ELR (cell line): ENCODE data around the gene LRRC10B.

Source experiments
- DNase-seq: peaks from one replicate; pipeline ENCODE4 v3.0.0-alpha.2; 2015; ENCODE audit warnings: low read depth

LRRC10B gene

DNA sequence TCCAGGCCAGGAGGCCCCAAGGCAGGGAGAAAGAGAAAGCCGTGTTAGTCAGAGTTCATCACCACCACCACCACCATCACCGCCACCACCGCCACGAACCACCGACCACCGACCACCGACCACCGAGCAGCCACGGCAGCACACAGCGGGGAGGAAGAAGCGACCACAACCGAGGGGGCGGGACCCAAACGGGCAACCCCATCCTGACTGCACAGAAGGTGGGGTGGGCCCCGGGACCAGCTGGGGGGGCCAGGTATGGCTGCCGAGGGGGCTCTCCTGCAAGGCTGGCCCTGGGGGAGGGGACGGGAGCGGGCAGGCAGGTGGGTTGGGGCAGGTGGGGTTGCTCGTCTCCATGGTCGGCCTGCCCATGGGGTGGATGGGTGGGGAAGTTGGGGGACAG, 38.1 kb downstream of the LRRC10B start:
- DNase-seq, result no peak

DNA sequence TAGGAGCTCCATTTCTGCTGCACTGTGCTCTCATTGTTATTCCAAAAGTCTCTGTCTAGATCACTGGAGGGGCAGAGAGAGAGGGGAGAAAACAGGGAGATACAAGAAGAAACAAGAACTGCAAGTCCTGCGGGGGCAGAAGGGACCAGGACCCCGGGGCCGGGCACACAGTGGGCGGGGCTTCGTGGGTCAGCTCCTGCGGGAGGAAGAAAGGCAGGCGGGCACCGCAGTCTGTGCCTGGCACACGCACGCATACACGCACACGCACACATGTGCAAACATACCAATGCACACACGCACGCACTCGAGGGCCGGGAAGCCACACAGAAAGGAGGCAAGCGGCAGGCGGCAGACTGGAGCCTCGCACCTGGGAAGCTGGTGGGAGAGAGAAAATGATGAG, 38.7 kb downstream of the LRRC10B start:
- DNase-seq, result no peak

DNA sequence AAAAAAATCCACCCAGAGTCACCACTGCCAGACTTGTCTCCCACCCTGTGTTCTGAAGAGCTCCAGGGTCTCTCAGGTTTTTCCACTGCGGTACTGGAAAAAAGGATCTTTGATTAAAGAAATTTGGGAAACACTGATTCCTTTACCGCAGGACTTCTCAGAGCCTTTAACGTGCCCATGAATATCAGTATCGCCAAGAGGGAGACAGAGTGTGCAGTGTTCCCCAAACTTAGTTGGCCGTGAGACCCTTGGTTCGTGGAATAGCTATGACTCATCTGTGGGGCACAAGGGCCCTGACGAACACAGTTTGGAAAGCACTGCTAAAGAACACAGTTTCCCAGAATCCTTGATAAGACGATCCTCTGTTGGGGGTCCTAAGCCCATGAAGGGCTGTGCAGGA, 40.6 kb downstream of the LRRC10B start:
- no peak for DNase-seq

DNA sequence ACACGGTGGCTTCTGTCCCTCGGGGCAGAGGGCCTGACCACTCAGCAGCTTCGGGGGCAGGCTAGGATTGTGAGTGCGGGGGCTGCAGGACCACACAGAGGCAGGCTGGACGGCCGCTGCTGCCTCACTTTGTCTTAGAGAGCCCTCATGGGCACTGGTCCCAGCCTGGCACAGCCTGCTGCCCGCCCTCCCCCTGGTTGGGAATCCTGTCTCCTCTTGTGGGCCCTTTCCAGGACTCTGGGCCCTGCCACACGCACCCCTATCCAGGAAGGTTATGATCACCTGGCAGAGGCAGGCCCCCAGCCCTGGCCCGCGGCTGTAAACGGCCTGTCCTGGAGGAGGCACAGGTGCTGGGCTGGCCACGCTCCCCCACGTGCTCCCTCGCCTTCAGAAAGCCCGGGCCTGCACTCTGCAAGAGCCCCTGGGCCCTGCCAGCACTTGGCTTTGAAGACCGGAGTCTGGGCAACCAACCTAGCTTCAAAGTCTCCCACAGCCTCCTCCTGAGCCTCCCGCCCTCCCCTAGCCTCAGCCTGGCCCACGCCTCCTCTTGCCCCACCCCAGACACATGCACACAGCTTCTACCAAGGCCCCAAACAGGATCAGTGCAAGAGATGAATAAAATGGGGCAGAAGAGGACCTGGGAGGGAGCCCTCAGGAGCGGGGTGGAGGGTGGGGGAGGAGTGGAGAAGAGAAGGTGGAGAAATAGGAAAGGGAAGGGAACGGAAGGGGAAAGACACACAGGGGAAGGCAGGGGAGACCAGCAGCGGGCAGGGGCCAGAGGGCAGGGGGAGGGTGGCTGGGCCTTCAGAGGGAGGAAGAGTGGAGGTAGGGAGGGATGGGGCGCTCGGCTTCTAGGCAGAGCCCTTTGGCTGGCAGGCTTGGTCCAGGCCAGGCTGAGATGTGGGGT, 41.4 kb downstream of the LRRC10B start:
- no peak for DNase-seq

DNA sequence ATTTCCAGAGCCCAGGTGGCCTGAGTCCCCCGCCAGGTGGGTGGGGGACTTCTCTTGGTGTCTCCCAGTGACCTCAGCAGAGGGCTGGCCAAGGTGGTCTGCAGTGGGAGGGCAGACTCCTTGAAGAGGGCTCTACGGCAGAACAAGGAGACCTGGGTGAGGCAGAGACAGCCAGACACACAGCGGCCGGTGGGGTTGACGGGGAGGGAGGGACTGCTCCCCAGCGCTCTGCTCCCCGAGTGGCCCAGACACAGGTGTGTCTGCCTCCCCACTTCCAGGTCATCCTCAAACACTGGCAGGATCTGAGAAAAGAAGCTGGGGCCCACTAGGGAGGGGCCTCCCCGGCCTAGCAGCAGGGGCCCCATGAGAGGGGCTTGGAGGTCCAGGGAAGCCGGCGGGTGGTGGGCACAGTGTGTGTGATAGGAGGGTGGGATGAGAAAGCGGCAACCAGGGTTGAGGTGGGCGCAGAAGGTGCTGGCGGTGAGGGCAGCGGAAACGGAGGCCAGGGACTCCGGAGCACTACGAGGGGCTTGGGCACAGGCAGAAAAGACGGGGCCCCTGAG, 42.2 kb downstream of the LRRC10B start:
- no peak for DNase-seq

DNA sequence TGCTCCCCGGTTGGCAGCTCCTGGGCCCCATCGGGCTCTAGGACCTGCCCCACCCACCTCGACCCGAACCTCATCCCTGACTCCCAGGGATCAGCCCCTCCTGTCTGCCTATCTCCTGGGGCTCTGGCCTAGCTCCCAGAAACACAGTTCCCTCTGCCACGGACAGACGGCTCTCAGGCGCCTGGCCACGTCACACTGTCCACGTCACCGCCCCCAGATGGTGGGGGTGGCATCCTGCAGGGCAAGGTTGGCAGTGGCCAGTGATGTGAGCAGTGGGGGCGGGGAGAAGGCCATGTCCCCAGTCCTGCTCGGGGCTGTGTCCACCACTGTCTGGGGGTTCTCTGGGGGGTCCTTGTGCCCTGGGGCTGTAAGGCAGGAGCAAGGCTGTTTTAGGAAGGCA, 43.1 kb downstream of the LRRC10B start:
- DNase-seq, result peak; percentile 52

DNA sequence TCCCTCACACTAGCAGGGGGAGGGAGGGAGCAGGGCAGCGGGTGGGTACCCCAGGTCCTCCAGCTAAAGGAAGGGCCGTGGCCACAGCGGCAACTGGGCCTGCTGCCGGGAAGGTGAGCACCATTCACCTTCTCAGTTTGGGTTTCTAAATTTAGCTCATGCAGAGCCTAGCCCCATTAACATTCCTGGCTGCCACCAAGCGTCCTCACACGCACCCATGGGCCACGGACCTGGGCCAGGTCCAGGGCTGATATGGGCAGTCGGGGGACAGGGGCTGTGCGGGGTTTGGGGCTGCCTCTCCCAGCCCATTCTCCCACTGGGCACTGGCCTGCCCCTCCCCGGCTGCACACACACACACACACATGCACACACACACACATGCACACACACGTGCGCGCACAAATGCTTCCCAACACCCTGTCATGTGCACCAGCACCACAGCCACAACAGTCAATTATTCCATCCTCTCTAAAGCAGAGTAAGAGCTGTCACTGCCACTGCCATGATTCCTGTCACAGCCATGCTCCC, 43.6 kb downstream of the LRRC10B start:
- no peak for DNase-seq

DNA sequence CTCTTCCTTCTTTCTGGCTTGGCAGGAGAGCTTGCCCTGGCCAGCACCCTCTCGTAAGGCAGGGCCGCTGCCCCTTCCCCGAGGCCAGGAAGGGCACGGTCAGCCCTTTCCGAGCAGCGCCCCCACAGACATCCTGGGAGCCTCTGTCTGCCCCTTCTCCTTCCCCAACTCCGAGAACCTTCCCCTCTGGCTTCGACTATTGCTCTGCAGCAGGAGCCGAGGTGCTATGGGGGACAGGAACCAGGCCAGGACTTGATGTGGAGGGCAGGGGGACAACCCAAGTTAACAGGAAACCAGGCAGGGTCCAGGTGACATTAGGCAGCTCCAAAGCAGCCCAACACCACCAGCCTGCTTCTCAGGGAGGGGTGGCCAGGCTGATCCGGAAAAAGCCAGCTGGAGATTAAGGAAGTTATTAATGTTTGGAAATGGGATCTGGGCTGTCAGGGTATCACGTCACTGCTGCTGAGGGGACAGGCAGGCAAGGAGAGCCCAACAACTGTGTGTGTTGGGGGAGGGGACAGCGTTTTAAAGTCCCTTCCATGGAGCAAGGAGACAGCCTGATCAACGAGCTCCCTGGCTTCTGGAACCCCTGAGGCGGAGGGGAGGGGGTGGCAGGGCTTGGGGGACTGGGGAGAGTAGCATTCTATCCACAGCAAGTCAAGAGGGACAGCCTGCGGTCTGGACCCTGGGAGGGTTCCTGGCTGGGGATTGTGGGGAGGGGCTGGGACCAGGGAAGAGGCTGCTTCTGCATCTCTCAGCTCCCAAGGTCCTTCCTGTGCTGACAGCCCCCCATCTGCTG, 45.0 kb downstream of the LRRC10B start:
- DNase-seq, result no peak

DNA sequence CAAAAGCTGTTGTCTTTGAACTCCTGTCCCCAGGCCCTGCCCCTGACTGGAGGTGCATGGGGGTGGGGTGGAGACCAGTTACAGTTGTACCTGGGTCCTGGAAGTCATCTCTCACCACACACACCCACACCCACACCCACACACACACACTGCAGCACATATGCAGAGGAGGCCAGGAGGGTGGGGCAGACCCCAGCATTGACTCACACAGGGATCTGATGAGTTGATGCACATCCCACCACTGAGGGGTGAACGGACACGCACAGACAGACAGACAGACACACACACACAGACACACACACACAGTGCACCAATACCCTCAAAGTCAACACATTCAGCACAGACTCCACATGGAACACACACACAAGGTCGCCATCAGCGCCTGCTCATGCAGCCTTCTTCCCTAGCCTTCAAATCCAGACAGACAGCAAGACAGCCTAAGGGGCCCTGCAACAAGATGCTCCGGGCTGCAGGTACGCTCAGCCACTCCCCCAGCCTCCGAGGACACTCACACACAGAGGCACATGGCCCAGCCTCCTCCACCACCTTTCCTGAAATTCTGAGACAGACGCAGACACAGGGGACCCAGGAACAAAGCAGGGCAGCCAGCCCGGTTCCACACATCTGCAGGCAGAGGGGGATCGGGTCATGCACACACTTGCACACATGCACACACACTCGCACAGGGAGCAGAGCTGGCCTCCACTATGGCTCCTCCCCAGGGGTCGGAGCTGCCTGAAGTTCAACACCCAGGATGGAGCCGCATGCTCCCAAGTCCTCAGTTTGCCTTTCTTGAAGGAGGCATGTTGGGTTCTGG, 45.8 kb downstream of the LRRC10B start:
- no peak for DNase-seq

DNA sequence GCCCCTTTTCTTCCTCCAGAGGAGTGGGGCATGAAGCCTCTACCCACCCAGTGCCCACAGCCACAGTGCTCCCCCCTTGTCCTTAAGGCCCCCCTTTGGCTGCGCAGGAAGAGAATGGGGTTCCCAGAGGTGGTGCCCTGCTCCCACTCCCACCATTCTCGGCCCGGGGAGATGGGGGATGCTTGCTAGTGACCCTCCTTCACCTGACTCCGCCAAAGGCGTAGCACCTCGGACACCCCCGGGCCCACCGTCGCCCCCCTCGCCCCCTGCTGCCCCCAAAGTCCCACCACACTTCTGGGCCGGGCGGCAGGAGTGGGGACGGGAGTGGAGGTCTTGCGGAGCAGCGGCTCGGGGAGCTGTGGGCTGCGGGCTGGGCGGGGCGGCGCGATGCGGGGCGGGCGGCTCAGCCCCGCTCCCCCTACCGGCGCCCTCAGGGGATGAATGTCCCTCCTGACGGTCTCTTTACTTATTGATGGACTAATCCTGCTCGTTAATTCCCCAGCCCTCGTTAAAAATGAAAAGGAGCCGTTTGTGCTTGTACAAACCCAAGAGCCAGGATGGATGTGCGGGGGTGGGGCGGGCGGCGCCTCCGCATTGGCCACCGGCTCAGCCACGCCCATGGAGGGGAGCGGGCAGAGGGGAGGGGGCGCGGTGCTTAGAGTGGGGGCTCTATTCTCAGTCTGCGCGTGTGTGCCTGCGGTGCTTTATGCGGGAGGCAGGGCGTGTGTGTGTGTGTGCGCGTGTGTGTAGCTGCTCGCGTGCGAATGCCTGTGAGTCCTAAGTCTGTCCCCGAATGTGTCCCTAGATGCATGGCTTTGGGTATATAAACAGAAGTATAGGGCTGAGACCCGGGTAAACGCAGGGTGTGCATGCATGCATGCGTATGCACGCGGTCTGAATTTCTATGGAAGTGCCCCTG, 46.8 kb downstream of the LRRC10B start:
- no peak for DNase-seq

DNA sequence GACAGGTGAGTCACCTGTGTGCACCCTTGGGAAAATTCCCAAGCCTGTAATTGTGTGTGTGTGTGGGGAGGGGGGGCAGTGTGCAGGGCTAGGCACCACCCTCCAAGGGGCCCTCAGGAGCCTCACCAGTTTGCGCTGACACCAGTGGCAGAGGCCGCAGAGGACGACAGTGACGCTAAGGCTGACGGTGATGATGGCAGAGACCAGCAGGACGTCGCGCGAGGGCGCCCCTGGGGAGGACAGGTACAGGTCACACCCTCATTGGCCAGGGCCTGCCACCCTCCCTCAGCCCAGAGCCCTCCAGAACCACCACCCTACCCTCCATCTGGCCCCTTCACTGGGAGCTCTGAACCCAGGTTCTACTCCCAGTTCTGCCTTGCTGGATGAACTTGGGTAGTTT, 47.4 kb downstream of the LRRC10B start:
- no peak for DNase-seq

DNA sequence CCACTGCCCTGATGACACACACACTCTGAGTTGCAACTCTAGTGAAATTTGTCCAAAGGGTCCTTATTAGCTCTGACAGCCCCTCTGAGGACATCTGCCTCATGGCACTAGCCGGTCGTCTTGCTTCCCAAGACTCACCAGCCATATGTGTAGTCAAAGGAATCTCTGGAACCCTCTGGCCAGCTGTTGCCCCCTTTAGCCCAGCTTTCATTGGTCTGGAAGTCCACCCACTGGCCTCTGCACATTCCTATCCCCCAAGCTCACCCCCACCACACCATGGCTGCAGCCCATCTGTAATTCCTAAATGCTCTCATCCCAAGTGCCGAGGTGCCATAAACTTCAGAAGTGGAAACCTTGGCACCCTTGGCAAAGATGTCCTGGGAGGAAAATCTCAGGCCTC, 48.1 kb downstream of the LRRC10B start:
- no peak for DNase-seq
